GM12892 (cell line): ENCODE measurements around the gene TRABD2B.

Experiments used
- POLR2A ChIP-seq: IDR thresholded peaks from 2 replicates; pipeline ENCODE4 v1.6.1; 2011; ENCODE audit warnings: low read depth, low read length, control low read depth
- TAF1 ChIP-seq: IDR thresholded peaks from 2 replicates; pipeline ENCODE4 v1.6.1; 2011; ENCODE audit warnings: low read depth, mild to moderate bottlenecking, control low read depth, low read length, borderline replicate concordance

DNA sequence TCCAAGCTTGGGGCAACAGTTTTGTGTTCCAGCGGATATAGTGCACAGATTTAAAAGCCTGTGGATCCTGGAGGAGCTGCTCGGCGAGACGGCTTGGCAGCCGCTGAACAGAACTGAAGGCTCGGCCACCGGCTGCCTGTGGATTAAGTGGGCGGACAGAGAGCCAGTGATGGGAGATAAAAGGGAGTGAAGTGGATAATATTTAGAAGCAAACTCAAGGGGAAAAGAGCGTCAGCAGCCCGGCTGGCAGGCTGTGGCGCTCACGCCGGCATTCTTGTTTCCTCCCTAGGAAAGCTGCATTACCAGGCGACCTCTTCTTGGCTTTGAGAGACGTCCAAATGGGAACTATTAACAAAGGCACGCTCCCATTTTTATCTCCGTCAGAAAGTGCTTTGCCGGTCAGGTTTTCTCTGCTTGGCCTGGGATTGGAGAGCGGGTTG, 10.4 kb downstream of the TRABD2B start:
- no peak for TF ChIP-seq TAF1
- no peak for TF ChIP-seq POLR2A
